K562 (cell line): ENCODE measurements around the gene SENP7. TPM values are rescaled to one million over a fixed set of nuclear protein-coding genes. Genes with fewer than 3 reads are reported as not detected.

Experiments used
- BRCA1 ChIP-seq, 2 experiments: fragments of 450-650 bp in 1 of 2; sonication (generic) in 1 of 2; formaldehyde crosslinking in 1 of 2; IDR thresholded peaks; 2 replicates each; pipeline versions ENCODE4 v1.5.0 to v1.6.1; 2017 to 2020; ENCODE audit warnings: mild to moderate bottlenecking in 1 of 2, missing genetic modification reagents in 1 of 2
- CBX3 ChIP-seq, 2 experiments: IDR thresholded peaks; 1 replicate in 1 of 2; 2 replicates in 1 of 2; pipeline ENCODE4 v1.6.1; 2012; ENCODE audit warnings: inconsistent platforms in 2 of 2, low read length in 2 of 2, borderline replicate concordance in 1 of 2, control low read depth in 1 of 2
- ETS2 ChIP-seq: IDR thresholded peaks from 2 replicates; pipeline ENCODE4 v1.6.1; 2016; ENCODE audit warnings: borderline replicate concordance, missing genetic modification characterization, mild to moderate bottlenecking, moderate library complexity, missing compliant biosample characterization; ENCODE audit not compliant: poor library complexity, severe bottlenecking
- HSF4 ChIP-seq: fragments of 250-450 bp; sonication (Bioruptor Pico); IDR thresholded peaks from 2 replicates; pipeline ENCODE4 v2.1.2; 2022; ENCODE audit warnings: mild to moderate bottlenecking, moderate library complexity, borderline replicate concordance
- MEF2D ChIP-seq: conservative IDR thresholded peaks from 2 replicates; pipeline ENCODE4 v1.6.1; 2016; ENCODE audit warnings: low read depth, missing genetic modification characterization, missing compliant biosample characterization
- PML ChIP-seq: IDR thresholded peaks from 2 replicates; pipeline ENCODE4 v1.6.1; 2012; ENCODE audit warnings: low read length, inconsistent platforms
- PRPF4 ChIP-seq: fragments of 200-400 bp; formaldehyde crosslinking; IDR thresholded peaks from one replicate; pipeline ENCODE4 v1.6.1; 2017; ENCODE audit warnings: low read length, low read depth, mild to moderate bottlenecking; ENCODE audit not compliant: insufficient read depth, poor library complexity, severe bottlenecking
- RFX1 ChIP-seq: fragments of 450-650 bp; IDR thresholded peaks from 2 replicates; pipeline ENCODE4 v1.6.1; 2016; ENCODE audit warnings: mild to moderate bottlenecking, moderate library complexity
- RHOXF2B ChIP-seq: fragments of 250-450 bp; sonication (Bioruptor Pico); conservative IDR thresholded peaks from 2 replicates; pipeline ENCODE4 v1.5.1; 2021
- SAP30 ChIP-seq: fragments of 200-600 bp; sonication (generic); IDR thresholded peaks from 2 replicates; pipeline ENCODE4 v1.6.1; 2012; ENCODE audit warnings: borderline replicate concordance, low read depth, mild to moderate bottlenecking, moderate library complexity, low read length, control low read depth, inconsistent platforms; ENCODE audit not compliant: insufficient read depth, poor library complexity, severe bottlenecking
- XRCC3 ChIP-seq: fragments of 450-650 bp; IDR thresholded peaks from 2 replicates; pipeline ENCODE4 v1.6.1; 2017; ENCODE audit warnings: mild to moderate bottlenecking, moderate library complexity
- ZNF507 ChIP-seq: conservative IDR thresholded peaks from 2 replicates; pipeline ENCODE4 v1.6.1; 2017; ENCODE audit warnings: missing genetic modification characterization, missing compliant biosample characterization
- ZNF696 ChIP-seq: fragments of 250-450 bp; sonication (Bioruptor Pico); conservative IDR thresholded peaks from 2 replicates; pipeline ENCODE4 v1.4.0; 2020; ENCODE audit warnings: mild to moderate bottlenecking, moderate library complexity
- polyA plus RNA-seq, 8 experiments: library from polyadenylated mRNA; depleted of rRNA in 4 of 8; stranded (reverse) in 5 of 8; unstranded in 3 of 8; fragments of >200 nt; fragmentation: Nextera tagmentation in 2 of 8; fragmentation: Illumina TruSeq in 1 of 8; extraction: Ambion mirVana in 2 of 8; extraction: Trizol in 1 of 8; gene quantifications; 2 replicates each; pipeline versions ENCODE4 v1.2.1 to v1.2.3, GENCODE V29; 2011 to 2014; ENCODE audit warnings: inconsistent platforms in 1 of 8, missing spikeins in 1 of 8
- total RNA-seq, 7 experiments: library from RNA; depleted of rRNA in 6 of 7; stranded (reverse); fragments of >200 nt in 6 of 7; fragmentation: Illumina TruSeq in 2 of 7; extraction: Trizol in 2 of 7; gene quantifications; 2 replicates each; pipeline versions ENCODE4 v1.2.1 to v1.2.3, GENCODE V29; 2011 to 2021; ENCODE audit warnings: low replicate concordance in 1 of 7
- TF ChIP-seq, protein P1 (sequence below): fragments of 250-450 bp; sonication (Bioruptor Pico); IDR thresholded peaks from 2 replicates; pipeline ENCODE4 v1.5.0; 2020; ENCODE audit warnings: mild to moderate bottlenecking
- TF ChIP-seq, protein P2 (sequence below): fragments of 250-450 bp; sonication (Bioruptor Pico); IDR thresholded peaks from 2 replicates; pipeline ENCODE4 v1.8.0; 2021; ENCODE audit warnings: mild to moderate bottlenecking, moderate library complexity
- TF ChIP-seq, protein P3 (sequence below), 2 experiments: fragments of 450-650 bp; IDR thresholded peaks; 2 replicates each; pipeline ENCODE4 v1.6.1; 2016
- TF ChIP-seq, protein P4 (sequence below): fragments of 450-650 bp; formaldehyde crosslinking; IDR thresholded peaks from 2 replicates; pipeline ENCODE4 v1.4.0; 2020; ENCODE audit warnings: mild to moderate bottlenecking, mixed read lengths
- TF ChIP-seq, protein P5 (sequence below): fragments of 200-400 bp; formaldehyde crosslinking; IDR thresholded peaks from 2 replicates; pipeline ENCODE4 v1.6.1; 2017; ENCODE audit warnings: mild to moderate bottlenecking, low read depth, low read length, moderate library complexity

The SENP7 gene
- total and polyA plus RNA-seq, 9 of the 15 experiments (the other 6 are each of a cell fraction or from before 2014, with no cell fraction given), result 4.1 to 21.9 (median 10.7) TPM

DNA sequence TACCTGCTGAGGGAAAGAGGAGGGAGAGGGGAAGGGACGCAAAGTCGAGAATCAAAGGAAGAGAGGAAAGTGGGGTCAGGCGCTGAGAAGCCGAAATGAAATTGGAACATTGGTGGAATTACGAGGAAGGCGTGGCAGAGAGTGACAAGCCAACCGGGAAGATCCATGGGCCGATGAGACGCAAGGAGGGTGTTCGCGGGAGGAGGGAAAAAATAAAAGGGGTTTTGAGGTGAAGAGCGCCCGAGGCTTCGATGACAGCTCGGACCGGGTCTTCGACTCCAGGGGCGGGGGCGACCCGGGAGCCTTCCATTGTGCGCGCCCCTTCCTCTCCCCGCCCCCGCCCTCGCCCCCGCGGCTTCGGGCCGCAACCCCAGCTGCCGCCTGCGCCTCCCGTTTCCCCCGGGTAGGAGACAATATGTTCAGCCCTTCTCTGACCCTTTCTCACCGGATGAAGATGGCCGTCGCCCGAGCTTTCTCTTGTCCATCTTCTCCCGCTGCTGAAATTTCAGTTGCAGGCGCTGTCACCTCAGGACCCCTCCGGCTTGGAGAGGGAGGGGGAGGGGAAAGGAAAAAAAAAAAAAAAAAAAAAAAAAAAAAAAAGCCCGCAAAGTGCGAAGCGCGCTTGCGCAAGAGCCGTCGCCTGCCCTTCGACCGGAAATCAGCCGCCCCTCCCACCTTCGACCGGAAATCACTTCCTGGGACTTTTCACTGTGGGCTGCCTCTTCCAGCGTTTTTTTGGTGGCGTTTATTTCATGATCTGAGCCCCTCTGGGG, at the start of gene SENP7 (continued):
- no peak for TF ChIP-seq PRPF4
- no peak for TF ChIP-seq RFX1
- no peak for TF ChIP-seq HSF4
- no peak for TF ChIP-seq MEF2D (tag)
- no peak for TF ChIP-seq SAP30
- TF ChIP-seq, protein P1, sequence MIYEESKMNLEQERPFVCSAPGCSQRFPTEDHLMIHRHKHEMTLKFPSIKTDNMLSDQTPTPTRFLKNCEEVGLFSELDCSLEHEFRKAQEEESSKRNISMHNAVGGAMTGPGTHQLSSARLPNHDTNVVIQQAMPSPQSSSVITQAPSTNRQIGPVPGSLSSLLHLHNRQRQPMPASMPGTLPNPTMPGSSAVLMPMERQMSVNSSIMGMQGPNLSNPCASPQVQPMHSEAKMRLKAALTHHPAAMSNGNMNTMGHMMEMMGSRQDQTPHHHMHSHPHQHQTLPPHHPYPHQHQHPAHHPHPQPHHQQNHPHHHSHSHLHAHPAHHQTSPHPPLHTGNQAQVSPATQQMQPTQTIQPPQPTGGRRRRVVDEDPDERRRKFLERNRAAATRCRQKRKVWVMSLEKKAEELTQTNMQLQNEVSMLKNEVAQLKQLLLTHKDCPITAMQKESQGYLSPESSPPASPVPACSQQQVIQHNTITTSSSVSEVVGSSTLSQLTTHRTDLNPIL (CRISPR knock-in tag), result no peak
- TF ChIP-seq, protein P2, sequence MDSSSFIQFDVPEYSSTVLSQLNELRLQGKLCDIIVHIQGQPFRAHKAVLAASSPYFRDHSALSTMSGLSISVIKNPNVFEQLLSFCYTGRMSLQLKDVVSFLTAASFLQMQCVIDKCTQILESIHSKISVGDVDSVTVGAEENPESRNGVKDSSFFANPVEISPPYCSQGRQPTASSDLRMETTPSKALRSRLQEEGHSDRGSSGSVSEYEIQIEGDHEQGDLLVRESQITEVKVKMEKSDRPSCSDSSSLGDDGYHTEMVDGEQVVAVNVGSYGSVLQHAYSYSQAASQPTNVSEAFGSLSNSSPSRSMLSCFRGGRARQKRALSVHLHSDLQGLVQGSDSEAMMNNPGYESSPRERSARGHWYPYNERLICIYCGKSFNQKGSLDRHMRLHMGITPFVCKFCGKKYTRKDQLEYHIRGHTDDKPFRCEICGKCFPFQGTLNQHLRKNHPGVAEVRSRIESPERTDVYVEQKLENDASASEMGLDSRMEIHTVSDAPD (CRISPR knock-in tag), result no peak
- TF ChIP-seq CBX3 (IDR thresholded peaks at IDR 0.05; ENCODE audit: borderline replicate concordance in 1 of 2, low read length in 2 of 2), result no peak
- TF ChIP-seq ZNF507 (tag), result no peak
- TF ChIP-seq RHOXF2B (CRISPR knock-in tag), result no peak
- TF ChIP-seq, protein P3, sequence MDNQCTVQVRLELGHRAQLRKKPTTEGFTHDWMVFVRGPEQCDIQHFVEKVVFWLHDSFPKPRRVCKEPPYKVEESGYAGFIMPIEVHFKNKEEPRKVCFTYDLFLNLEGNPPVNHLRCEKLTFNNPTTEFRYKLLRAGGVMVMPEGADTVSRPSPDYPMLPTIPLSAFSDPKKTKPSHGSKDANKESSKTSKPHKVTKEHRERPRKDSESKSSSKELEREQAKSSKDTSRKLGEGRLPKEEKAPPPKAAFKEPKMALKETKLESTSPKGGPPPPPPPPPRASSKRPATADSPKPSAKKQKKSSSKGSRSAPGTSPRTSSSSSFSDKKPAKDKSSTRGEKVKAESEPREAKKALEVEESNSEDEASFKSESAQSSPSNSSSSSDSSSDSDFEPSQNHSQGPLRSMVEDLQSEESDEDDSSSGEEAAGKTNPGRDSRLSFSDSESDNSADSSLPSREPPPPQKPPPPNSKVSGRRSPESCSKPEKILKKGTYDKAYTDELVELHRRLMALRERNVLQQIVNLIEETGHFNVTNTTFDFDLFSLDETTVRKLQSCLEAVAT (IDR thresholded peaks at IDR 0.05), result peak in 1 of 2 experiments; percentile 57; a peak in 1 of 4 replicates
- no peak for TF ChIP-seq ETS2 (tag)
- TF ChIP-seq, protein P4, sequence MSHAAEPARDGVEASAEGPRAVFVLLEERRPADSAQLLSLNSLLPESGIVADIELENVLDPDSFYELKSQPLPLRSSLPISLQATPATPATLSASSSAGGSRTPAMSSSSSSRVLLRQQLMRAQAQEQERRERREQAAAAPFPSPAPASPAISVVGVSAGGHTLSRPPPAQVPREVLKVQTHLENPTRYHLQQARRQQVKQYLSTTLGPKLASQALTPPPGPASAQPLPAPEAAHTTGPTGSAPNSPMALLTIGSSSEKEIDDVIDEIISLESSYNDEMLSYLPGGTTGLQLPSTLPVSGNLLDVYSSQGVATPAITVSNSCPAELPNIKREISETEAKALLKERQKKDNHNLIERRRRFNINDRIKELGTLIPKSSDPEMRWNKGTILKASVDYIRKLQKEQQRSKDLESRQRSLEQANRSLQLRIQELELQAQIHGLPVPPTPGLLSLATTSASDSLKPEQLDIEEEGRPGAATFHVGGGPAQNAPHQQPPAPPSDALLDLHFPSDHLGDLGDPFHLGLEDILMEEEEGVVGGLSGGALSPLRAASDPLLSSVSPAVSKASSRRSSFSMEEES (CRISPR knock-in tag), result no peak
- no peak for TF ChIP-seq XRCC3
- no peak for TF ChIP-seq BRCA1 (IDR thresholded peaks at IDR 0.05)
- no peak for TF ChIP-seq BRCA1 (CRISPR knock-in tag; IDR thresholded peaks at IDR 0.05)
- TF ChIP-seq, protein P5, sequence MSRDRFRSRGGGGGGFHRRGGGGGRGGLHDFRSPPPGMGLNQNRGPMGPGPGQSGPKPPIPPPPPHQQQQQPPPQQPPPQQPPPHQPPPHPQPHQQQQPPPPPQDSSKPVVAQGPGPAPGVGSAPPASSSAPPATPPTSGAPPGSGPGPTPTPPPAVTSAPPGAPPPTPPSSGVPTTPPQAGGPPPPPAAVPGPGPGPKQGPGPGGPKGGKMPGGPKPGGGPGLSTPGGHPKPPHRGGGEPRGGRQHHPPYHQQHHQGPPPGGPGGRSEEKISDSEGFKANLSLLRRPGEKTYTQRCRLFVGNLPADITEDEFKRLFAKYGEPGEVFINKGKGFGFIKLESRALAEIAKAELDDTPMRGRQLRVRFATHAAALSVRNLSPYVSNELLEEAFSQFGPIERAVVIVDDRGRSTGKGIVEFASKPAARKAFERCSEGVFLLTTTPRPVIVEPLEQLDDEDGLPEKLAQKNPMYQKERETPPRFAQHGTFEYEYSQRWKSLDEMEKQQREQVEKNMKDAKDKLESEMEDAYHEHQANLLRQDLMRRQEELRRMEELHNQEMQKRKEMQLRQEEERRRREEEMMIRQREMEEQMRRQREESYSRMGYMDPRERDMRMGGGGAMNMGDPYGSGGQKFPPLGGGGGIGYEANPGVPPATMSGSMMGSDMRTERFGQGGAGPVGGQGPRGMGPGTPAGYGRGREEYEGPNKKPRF, result no peak
- peak; percentile 35; the same call in 1 of the 2 replicates for TF ChIP-seq PML
- no peak for TF ChIP-seq ZNF696 (CRISPR knock-in tag)
